SIG-M5 treated with dmso at 0.1 percent for 504 hours (cell line): ENCODE data around the gene IQSEC1.
A peak's percentile ranks its signal among the peaks of the same experiment; 100 is the strongest.
"Not testable (repeated sequence)": the region's sequence is repeated elsewhere in the genome, so short reads cannot be mapped to it uniquely, and the experiment has no call there.

Experiments used
- DNase-seq: peaks from one replicate; lab custom pipeline; 2025; ENCODE audit not compliant: unreplicated experiment; lab: John Stamatoyannopoulos, UW

Gene IQSEC1

DNA sequence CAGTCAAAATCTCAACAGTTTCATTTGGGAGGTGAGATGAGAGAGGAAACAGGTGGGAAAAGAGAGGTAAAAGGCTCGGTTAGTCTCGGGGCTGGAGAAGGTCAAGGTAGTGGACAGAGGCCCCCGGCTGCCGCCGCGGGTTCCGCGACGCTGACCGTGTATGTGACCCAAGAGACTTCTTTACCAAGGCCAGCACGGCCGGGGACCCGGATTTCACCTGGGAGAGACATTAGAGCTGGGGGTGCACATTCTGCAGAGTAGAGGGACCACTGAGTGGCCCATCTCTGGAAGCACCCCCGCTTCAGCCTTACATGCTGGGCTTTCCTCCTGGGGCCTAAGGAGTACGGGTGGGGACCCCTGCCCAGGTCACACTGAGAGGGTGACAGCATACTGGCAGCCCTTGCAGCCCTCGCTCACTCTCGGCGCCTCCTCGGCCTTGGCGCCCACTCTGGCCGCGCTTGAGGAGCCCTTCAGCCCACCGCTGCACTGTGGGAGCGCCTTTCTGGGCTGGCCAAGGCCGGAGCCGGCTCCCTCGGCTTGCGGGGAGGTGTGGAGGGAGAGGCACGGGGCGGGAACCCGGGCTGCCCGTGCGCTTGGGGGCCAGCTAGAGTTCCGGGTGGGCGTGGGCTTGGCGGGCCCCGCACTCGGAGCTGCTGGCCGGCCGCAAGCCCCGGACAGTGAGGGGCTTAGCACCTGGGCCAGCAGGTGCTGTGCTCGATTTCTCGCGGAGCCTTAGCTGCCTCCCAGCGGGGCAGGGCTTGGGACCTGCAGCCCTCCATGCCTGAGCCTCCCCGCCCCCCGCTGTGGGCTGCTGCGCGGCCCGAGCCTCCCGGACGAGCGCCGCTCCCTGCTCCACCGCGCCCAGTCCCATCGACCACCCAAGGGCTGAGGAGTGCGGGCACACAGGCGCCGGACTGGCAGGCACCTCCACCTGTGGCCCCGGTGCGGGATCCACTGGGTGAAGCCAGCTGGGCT, 190.6 kb downstream of the IQSEC1 start:
- DNase-seq: no peak

DNA sequence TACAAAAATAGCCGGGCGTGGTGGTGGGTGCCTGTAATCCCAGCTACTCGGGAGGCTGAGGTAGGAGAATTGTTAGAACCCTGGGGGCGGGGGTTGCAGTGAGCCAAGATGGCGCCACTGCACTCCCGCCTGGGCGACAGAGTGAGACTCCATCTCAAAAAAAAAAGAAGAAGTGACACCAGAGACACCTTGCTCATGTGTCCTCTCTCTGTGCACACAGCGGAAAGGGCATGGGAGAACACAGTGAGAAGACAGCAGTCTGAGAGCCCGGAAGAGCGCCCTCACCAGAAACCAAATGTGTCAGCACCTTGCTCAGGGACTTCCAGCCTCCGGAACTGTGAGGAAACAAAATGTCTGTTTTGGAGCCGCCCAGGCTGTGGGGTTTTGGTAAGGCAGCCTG, 191.4 kb downstream of the IQSEC1 start:
- DNase-seq: not testable (repeated sequence)

DNA sequence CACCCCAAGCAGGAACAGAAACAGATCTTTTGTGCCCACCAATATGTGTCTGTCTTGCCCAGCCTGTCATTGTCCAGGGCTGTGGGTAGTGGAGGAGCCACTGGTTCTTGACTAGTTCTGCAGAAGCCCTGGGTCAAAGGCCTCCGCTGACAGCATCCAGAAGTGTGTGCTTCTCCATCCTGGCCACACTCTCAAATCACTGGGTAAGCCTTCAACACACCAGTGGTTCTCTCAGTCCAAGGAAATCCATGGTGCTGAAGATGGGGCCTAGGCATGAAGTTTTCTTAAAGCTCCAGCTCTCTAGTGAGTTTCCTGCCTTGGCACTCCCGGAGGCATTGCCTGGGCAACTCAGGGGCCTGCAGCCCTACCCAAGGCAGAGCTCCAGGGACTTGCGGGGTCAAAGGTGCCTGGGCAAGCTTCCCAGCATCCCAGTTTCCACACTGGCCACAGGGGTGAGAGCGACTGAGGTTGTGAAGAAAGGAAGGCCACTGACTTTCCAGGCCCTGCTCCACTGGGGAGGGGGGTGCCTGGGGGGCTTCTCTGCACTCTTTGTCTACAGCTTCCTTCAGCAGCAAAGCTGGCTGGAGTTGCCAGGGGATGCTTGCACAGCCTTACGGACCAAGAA, 193.9 kb downstream of the IQSEC1 start:
- DNase-seq: no peak

DNA sequence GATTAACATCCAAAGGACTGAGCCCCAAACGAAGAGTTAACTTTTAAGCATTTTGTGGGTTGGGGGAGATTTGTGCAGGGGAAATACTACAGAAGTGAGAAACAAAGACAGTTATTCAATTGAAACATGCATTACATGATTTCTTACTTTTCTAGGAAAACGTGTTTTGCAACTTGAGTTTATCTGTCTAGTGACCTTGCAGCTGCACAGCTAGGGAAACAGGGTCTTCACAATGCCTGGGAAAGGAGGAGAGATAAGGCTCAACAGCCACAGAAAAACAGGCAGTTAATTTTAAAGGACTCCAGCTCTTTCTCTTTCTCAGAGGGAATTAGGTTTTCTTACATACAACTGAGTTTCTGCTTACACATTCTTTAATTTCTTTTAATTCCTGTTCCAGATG, 194.5 kb downstream of the IQSEC1 start:
- not testable (repeated sequence) for DNase-seq

DNA sequence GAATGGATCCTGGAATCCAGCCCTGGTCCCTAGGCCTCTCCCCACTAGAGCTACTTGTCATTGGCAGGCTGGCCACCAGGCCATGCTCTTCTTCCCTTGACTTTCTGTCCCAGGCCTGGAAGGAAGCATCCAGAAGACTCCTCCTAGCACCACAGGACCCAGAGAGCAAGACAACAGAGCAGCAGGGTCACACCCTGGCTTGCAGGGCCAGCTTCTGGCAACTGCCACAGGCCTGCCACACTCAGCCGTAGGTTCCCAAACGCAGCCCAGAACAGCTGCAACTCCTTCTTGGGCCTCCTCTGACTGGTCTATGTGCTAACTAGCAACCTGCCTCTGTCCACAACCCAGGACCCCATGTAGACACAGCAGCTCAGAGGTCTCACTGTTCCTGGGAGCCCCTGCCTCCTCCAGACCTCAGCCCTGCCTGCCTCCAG, 195.1 kb downstream of the IQSEC1 start:
- no peak for DNase-seq

DNA sequence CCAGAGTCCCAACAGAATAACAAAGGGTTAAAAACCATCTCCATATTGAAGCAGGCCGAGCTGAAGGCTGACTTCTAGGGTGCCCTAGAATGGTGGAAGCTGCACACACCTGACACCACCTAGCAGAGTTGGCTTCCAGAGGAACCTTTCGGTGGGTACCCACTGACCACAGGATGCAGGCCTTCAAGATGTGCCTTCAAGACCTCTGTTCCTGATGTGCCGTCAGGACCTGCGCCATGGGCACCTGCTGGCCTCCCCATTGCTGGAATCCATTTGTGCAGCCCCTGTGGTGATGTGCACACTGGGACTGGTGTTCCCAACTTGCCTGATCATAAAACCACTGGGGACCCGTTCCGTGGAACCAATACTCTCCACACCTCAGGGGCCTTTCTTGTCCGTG, 196.2 kb downstream of the IQSEC1 start:
- DNase-seq: no peak

DNA sequence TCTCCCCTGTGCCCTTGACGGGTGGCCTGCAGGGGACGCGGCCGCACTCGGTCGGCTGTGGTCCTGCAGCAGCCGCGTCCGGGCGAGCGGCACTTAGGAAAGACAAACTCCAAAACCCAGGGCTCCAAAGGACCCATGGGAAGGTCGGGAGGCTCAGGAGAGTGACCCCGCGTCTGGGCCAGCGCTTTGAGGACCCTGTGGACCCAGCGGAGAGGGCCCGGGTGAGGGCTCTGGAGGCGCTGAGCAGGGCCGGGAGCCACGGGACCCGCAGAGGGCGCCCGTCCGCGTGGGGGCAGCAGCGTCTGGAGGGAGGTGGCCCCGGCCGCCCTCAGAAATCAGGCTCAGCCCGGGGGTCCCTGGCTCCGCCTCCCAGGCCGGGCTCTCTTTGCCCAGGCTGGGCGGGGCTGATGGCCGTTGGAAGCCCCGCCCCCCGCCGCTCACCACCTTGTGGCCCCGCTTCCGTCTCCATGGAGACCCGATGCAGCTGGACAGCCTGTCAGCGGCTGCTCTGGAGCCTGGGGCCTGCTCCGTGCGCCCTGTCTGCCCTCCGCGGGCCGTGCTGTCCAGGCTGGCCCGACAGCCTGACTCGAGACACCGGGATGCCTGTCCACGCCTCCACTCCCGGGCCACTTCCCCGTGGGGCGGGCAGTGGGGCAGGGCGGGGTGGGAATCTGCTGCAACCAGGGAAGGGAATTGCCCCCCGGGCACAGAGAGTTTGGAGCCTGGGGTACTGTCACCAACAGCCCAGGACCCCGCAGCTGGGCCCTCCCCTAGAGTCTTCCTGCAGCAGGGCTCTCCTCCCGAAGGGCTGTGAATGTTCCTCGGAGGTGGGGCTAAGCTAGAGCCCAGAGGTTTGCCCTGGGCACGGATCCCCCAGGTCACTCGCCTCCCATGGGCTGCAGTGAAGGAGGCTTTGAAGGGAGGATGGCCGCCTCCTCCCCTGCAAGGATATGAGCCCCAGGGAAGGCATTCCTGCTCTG, 197.1 kb downstream of the IQSEC1 start:
- DNase-seq: no peak

DNA sequence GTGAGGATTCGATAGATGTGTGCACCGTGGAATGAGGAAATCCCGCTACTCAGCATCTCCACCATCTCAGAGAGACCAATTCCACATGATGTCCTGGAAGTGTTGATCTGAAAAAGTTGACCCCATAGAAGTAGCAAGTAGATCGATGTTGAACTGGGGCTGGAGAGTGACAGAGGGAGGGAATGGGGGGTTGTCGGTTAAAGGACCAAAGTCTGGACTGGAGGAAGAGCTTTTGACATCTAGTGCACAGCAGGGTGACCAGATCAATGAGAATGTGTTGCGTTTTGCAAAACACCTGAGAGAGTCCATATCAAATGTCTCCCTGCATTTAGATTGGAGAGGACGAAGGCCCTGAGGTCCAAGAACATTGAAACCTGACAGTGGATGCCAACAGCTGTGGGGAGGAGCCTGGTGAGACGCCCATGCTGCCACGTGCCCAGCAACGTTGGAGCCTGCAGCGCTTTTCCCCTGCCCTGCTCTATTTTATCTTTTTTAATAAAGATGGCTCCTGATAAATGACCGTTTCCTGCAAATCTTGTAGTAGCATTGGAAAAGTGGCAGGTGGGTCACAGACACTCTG, 201.7 kb downstream of the IQSEC1 start:
- DNase-seq: no peak

DNA sequence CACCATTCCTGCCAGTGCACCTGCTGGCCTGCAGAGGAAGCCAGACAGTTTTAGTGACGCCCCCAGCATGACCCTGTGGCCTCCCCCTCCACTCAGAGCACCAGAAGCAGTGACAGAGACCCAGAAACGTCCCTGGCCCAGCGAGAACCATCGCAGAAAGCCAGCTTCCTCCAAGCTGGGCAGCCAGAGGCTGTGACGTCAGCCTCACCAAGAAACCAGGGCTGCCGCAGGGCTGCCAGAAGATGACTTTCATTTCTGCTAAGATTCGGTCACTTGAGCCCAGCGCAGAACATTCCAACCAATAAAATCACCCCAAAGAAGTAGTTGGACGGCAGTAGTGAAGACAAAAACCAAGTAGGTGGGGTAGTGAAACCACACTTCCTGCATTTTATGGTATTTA, 202.3 kb downstream of the IQSEC1 start:
- peak; percentile 67 for DNase-seq

DNA sequence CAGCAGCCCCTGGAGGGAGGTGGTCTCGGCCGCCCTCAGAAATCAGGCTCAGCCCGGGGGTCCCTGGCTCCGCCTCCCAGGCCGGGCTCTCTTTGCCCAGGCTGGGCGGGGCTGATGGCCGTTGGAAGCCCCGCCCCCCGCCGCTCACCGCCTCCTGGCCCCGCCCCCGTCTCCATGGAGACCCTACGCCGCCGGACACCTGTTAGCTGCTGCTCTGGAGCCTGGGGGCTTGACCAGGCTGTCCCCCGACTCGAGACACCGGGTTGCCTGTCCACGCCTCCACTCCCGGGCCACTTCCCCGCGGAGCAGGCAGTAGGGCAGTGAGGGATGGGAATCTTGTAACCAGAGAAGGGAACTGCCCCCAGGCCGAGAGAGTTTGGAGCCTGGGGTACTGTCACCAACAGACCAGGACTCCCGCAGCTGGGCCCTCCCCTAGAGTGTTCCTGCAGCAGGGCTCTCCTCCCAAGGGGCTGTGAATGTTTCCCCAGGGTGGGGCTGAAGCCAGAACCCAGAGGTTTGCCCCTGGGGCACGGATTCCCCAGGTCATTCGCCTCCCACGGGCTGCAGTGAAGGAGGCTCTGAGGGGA, 204.1 kb downstream of the IQSEC1 start:
- DNase-seq: no peak

DNA sequence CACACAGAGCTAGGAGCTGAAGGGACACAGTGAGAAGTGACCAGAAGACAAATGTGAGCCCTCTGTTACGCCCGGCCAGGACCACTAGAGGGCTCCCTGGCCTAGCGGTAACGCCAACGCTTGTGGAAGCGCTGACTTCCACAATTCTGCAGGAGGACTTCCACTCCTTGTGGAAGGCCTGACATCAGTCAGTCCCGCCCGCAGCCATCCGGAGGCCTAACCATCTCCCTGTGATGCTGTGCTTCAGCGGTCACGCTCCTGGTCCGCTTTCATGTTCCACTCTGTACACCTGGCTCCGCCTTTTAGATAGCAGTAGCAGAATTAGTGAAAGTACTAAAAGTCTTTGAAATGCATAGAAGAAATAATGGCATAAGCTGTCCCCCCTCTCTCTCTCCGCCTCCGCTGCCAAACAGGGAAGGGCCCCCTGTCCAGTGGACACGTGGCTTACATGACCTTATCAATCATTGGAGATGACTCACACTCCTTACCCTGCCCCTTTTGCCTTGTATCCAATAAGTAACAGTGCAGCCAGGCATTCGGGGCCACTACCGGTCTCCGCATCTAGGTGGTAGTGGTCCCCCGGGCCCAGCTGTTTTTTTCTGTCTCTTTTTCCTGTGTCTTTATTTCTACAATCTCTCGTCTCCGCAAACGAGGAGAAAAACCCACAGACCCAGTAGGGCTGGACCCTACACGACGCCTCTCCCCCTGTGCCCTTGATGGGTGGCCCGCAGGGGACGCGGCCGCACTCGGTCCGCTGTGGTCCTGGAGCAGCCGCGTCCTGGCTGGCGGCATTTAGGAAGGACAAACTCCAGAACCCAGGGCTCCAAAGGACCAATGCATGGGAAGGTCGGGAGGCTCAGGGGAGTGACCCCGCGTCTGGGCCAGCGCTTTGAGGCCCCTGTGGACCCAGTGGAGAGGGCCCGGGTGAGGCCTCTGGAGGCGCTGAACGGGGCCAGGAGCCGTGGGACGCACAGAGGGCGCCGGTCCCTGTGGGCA, 204.9 kb downstream of the IQSEC1 start:
- DNase-seq: peak; percentile 77

DNA sequence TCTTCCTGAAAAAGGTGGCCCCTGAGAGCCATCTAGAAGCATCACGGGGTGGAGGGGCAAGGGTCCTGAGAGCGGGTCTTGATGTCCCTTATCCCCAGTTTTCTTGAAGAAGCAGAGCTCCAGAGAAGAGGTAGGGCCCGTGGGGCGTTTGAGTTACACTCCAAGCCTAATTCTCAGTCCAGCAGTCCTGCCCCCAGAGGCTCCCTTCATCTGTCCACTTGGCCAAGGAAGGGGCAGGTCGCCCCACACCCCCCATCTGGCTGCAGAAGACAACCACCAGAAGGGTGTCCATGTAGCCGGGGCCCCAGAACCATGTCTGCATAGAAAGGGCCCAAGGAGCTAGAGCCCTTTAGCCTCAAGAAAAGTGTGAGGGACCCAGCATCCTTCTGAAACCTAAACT, 206.4 kb downstream of the IQSEC1 start:
- DNase-seq: no peak

DNA sequence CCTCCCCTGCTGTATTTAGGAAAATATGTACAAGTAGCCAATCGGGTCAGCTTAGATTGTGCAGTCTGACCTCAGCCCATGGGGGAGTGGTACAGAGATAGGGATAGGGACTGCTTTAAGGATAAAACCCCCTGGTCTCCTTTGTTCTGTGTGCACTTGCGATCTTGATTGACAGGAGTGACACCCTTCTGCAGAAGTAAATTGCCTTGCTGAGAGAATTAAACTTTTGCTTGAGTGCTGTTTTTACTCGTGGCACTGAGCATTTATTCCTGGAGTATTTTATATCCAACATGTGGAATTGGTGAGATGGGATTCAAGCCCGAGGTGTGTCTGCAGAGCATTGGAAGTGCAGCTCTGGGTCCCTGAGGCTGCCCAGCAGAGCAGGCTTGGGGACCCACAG, 208.0 kb downstream of the IQSEC1 start:
- DNase-seq: no peak

DNA sequence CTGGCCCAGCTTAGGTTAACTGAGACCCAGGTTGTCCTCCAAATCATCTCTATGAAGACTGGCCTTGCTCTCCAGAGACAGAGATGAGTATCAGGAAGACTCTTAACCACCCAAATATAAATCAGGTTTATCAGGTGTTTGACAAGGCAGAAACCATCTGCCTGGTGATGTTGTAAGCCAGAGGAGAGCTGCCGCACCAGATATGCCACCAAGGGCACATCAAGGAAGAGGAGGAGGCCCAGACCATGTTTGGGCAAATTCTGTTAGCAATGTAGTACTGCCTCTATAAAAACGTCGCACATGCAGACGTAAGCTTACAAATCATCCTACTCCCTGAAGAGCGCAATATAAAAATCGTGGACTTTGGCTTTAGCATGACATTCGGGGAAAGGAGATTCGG, 210.8 kb downstream of the IQSEC1 start:
- no peak for DNase-seq

DNA sequence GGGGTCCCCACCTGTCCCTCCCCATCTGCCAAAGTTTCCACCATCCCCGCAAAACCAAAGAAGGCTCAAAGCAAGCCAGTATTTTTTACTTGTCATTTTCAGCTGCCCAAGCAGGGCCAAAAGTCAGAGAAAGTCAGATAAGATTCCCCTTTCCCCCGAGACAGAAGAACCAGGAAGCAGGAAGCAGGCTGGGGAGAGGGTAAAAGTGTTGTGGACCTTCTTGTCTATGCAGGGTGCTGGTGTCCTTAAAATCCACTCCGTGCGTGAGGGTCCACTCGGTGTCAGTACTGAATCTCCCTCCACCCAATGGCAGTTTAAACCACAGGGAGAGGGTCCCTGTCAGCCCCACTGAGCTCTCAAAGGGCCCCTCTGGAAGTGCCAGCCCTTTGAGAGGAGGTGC, 211.6 kb downstream of the IQSEC1 start:
- no peak for DNase-seq

DNA sequence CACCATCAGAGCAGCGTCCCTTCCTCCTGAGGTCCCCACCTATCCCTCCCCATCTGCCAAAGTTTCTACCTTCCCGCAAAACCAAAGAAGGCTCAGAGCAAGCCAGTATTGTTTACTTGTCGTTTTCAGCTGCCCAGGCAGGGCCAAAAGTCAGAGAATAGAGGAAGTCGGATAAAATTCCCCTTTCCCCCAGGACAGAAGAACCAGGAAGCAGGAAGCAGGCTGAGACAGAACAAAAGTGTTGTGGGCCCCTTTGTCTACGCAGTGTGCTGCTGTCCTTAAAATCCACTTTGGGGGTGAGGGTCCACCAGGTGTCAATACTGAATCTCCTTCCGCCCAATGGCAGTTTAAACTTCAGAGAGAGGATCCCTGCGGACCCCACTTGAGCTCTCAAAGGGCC, 213.4 kb downstream of the IQSEC1 start:
- no peak for DNase-seq

DNA sequence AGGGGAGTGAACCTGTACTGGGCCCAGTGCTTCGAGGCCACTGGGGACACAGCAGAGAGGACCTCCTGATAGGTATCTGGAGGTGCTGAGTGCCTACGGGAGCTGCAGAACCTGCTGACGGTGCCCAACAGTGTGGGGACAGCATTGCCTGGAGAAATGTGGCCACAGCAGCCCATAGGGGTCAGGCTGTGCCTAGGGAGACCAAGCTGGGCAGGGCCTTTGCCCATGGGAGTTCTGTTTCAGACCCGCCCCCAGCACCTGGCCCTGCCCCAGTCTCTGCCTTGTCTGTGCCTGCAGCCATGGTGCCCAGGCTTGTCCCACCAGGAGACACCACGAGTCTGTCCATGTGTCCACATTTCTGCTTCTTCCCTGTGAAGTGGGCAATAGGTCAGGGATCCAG, 216.6 kb downstream of the IQSEC1 start:
- DNase-seq: no peak

DNA sequence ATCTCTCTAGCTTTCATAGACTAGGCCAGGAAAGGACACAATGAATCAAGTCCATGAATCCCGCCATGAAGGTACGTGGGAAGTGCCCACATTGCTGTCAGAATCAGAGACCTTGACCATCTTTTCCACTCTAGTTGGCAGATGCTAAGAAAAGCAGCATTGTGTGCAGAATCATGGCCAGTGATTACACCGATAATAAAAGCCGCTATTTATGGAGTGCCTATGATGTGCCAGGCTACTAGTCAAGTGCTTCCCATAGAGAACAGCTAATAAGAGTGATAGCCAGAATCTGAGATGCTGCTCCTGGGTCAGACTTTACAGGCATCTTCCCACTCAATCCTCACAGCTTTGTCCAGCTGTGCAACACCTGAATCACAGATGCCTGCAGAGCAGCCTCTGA, 218.7 kb downstream of the IQSEC1 start:
- DNase-seq: no peak

DNA sequence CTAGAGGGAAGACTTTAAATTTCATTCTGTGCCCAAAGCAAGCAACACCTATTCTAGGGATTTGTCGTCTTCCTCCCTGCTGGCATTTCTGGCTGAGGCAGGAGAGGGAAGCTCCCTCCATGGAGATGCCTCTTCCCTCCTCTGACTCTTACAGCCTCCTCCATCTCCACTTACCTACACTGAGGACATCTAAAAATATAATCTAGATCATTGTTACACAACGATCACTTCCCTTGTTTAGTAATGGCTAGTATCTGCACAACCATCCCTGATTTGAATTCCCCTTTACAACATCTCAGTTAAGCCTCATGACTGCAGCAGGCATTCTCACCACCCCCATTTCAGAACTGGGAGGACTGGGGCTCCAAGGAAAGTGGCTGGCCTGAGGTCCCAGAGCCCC, 219.4 kb downstream of the IQSEC1 start:
- not testable (repeated sequence) for DNase-seq
